ENCODE results near the gene SEMA3C. TPM values are rescaled to one million over a fixed set of nuclear protein-coding genes. Genes with fewer than 3 reads are reported as not detected.

SEMA3C gene
- total and polyA plus RNA-seq, 2 donors (not counting 3 experiments of a cell fraction or from before 2014, with no cell fraction given): 0.01 to 0.09 TPM

GRCh38 chr7:80916770-80917741 is 1.8 kb downstream of the SEMA3C start:
- DNase-seq (ENCODE audit: low read depth, low spot score) (peak; percentile 53), FAIRE-seq (peak; percentile 60)
- Histone ChIP-seq H3K9me3 (replicated peaks; ENCODE audit: control insufficient read depth, insufficient read depth, low read length) (no peaks in the 10 kb centered on the region), H3K9ac (replicated peaks; ENCODE audit: extremely low read depth, insufficient read depth, low read length) (no peak overlapping the region), H2AFZ (ENCODE audit: low read depth, low read length) (no peak overlapping the region), H4K20me1 (replicated peaks; ENCODE audit: control insufficient read depth, extremely low read depth, insufficient read depth, low read length) (no peaks in the 10 kb centered on the region), H3K27me3 (ENCODE audit: control insufficient read depth in 2 of 2, insufficient read depth in 2 of 2, low read length in 2 of 2) (peaks cover 53 to 83% of the 10 kb centered on the region in 2 experiments), H3K79me2 (ENCODE audit: control insufficient read depth, insufficient read depth, low read length) (no peaks in the 10 kb centered on the region), H3K36me3 (ENCODE audit: control insufficient read depth in 2 of 2, extremely low read depth in 1 of 2, insufficient read depth in 2 of 2, low read length in 2 of 2) (no peaks in the 10 kb centered on the region), H3K4me2 (ENCODE audit: insufficient read depth, low read length) (no peak overlapping the region), H3K9me1 (replicated peaks; ENCODE audit: control insufficient read depth, extremely low read depth, insufficient read depth, low read length) (no peaks in the 10 kb centered on the region), H3K27ac (ENCODE audit: insufficient read depth, low read depth, low read length) (no peak overlapping the region), H3K4me3 (replicated peaks in 1 of 3; ENCODE audit: insufficient read depth in 1 of 3, low read depth in 1 of 3, low read length in 3 of 3) (no peak overlapping the region), H3K4me1 (ENCODE audit: control insufficient read depth, extremely low read depth, insufficient read depth, low read length) (peaks cover 10% of the 10 kb centered on the region)
- no peak for TF ChIP-seq POLR2A (IDR thresholded peaks at IDR 0.05; ENCODE audit: low read depth, low read length)
- peak; percentile 25 for TF ChIP-seq FOS (IDR thresholded peaks at IDR 0.05; ENCODE audit: borderline replicate concordance, insufficient read depth, low read length)
- TF ChIP-seq EZH2 (IDR thresholded peaks at IDR 0.05; ENCODE audit: borderline replicate concordance, low read depth, low read length, severe bottlenecking): peak; percentile 23
- TF ChIP-seq JUN (IDR thresholded peaks at IDR 0.05; ENCODE audit: borderline replicate concordance, insufficient read depth, insufficient read length, low read depth): no peak
- no peak for TF ChIP-seq MAX (IDR thresholded peaks at IDR 0.05; ENCODE audit: insufficient read depth, insufficient read length)
- peak; percentile 23 to 48 for TF ChIP-seq CTCF (IDR thresholded peaks at IDR 0.05; ENCODE audit: extremely low read depth in 1 of 2, insufficient read depth in 1 of 2, low read depth in 1 of 2, low read length in 2 of 2)
- CTCF ChIA-PET: interaction anchor here (0.6 to 7.0 kb wide), 19 partner anchors 10 to 565 kb away, joined by 3 to 67 read pairs (median 3); no protein-coding TSS in a partner anchor
- intact Hi-C loops (cut with micrococcal nuclease): loop anchor here (5.0 to 10.0 kb wide), 3 partner anchors 220 to 1808 kb away; no protein-coding TSS in a partner anchor
- dilution Hi-C loops (cut with MboI; ENCODE audit: extremely low pct_ligation_motif_present, low sequenced_read_pairs): no loop called here
- POLR2A ChIA-PET: no interaction called here
- BruUV-seq (replicated peaks): no TSS peak
